Raji (cell line): ENCODE data around the gene HSD17B12.

Experiments used
- POLR2A ChIP-seq: IDR thresholded peaks from 2 replicates; pipeline ENCODE4 v1.6.1; 2011; ENCODE audit warnings: low read depth, low read length, control low read depth; ENCODE audit not compliant: insufficient read depth

HSD17B12 gene

GRCh38 chr11:43681401-43681942, 934 bp downstream of the HSD17B12 start:
- TF ChIP-seq POLR2A, result no peak

- TF ChIP-seq POLR2A, result no peak
Observed at GRCh38 chr11:43685440-43685839, 4.9 kb downstream of the HSD17B12 start.

- TF ChIP-seq POLR2A, result no peak
Observed at GRCh38 chr11:43686207-43686606, 5.7 kb downstream of the HSD17B12 start.

GRCh38 chr11:43687120-43687791, 6.7 kb downstream of the HSD17B12 start:
- TF ChIP-seq POLR2A, result no peak

GRCh38 chr11:43688394-43688793, 7.9 kb downstream of the HSD17B12 start:
- no peak for TF ChIP-seq POLR2A

GRCh38 chr11:43689167-43689566, 8.6 kb downstream of the HSD17B12 start:
- TF ChIP-seq POLR2A, result no peak

GRCh38 chr11:43690929-43691725, 10.6 kb downstream of the HSD17B12 start:
- TF ChIP-seq POLR2A, result no peak

- TF ChIP-seq POLR2A, result no peak
Observed at GRCh38 chr11:43691806-43692205, 11.3 kb downstream of the HSD17B12 start.

GRCh38 chr11:43693069-43693468, 12.5 kb downstream of the HSD17B12 start:
- TF ChIP-seq POLR2A, result no peak

- TF ChIP-seq POLR2A, result no peak
Observed at GRCh38 chr11:43693731-43694130, 13.2 kb downstream of the HSD17B12 start.

- no peak for TF ChIP-seq POLR2A
Observed at GRCh38 chr11:43694477-43694876, 13.9 kb downstream of the HSD17B12 start.

- no peak for TF ChIP-seq POLR2A
Observed at GRCh38 chr11:43697679-43698078, 17.1 kb downstream of the HSD17B12 start.

GRCh38 chr11:43699870-43700269, 19.3 kb downstream of the HSD17B12 start:
- TF ChIP-seq POLR2A, result no peak

GRCh38 chr11:43706631-43707030, 26.1 kb downstream of the HSD17B12 start:
- no peak for TF ChIP-seq POLR2A

GRCh38 chr11:43708776-43709175, 28.2 kb downstream of the HSD17B12 start:
- no peak for TF ChIP-seq POLR2A

- no peak for TF ChIP-seq POLR2A
Observed at GRCh38 chr11:43709689-43710088, 29.2 kb downstream of the HSD17B12 start.
